ENCODE results near the gene SLC9A5. TPM values are rescaled to one million over a fixed set of nuclear protein-coding genes. Genes with fewer than 3 reads are reported as not detected.
A peak's percentile ranks its signal among the peaks of the same experiment; 100 is the strongest.

The SLC9A5 gene
- total RNA-seq, 1 donor from 2014 or later = 0.94 TPM

DNA sequence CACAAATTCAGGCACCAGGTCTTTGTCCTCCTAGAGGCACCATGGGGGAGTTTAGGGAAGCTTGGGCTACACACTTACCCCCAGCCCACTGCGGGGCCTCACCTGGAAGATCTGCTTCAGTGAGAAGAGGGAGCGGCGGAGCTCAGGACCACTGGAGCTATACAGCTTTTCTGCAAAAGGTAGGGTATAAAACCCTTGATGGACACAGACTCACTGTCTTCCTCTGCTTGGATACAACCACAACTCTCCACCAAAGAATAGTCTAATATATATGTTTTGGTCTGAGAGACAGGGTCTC is 10.6 kb upstream of the SLC9A5 start:
- no peak for DNase-seq (ENCODE audit: low read depth)

DNA sequence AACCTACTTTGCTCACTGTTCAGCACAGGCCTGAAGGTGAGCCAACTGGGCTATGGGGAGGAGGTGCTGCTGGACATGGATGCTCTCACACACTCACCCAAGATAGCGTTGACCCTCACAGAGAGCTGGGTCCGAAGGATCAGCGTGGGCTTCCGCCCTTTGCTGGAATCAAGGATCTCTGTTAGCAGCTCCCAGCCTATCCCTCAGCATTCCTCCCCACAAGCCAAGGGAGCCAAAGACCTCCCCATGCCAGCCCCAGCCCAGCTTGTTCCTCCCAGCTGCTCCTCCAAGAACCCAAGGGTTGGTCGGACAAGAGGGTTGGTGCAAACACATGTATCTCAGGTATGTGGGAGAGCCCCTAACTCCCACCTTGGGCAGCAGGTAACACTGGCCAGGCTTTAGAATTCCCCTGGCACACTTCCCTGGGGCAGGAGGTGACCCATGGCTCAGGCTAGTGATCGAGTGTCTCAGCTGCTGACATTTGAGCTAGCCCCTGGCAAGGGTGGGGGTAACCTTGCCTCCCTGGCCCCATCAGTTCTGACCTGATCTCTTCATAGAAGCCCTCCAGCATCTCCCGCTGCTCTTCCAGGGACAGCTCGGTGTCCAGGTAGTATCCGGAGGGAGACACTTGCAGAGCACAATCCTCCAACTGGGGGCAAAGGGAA is 9.8 kb upstream of the SLC9A5 start:
- no peak for DNase-seq (ENCODE audit: low read depth)

DNA sequence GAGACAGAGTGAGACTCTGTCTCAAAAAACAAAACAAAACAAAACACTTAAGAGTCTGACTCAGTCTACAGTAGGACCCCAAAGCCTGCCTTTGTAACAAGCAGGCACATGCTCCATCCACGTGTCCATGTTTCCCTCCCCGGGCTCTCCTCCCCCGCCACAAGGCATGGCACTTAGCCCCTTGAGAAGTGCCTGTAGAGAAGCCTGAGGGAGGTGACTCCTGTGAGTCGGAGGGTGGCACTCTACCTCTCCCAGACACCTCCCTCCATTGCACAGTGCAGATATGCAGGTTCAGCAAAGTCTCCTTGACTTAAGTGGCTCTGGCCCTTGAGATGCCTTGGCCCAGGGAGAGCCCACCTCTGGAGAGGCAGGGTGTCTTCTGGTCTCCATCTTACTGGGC is 8.3 kb upstream of the SLC9A5 start:
- DNase-seq (ENCODE audit: low read depth) = no peak

DNA sequence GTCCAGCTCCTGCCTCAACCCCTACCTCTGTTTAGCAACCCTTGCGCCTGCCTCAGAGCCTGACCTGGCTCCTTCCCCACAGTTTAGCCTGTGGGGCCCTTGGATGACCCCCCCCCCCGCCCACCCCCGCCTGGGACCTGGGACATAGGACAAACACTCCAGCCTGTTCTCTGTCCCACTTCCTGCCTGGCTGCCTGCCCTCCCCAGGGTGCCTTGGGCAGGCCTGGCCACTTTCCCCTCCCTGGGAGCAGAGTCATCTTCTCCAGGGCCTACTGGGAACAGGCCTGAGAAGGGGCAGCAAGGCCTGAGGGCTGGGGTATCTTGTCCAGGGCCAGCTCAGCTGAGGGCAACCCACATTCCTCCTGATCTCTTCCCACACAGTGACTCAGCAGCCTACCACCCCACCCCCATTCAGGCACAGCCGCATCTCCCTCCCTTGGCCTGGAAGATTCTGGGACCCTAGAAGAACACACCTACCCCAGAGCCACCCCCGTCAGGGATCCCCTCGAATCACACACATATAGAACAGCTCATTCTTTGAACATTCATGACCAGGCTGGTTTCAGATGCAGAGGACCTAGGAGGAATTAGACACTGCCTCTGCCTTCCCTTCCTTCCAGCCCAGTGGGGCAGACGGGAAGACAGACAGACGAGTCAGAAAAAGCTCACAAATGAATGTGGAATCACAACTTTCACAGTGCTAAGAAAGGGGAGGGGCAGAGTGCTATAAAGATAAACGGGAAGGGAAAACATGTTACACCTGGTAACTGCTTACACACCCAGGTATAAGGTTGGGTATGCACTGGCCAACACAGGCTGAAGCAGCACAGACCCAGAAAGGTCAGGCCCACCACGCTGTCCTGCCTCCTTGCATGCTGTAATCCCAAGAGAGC is 7.5 kb upstream of the SLC9A5 start:
- peak; percentile 92 for DNase-seq (ENCODE audit: low read depth)

DNA sequence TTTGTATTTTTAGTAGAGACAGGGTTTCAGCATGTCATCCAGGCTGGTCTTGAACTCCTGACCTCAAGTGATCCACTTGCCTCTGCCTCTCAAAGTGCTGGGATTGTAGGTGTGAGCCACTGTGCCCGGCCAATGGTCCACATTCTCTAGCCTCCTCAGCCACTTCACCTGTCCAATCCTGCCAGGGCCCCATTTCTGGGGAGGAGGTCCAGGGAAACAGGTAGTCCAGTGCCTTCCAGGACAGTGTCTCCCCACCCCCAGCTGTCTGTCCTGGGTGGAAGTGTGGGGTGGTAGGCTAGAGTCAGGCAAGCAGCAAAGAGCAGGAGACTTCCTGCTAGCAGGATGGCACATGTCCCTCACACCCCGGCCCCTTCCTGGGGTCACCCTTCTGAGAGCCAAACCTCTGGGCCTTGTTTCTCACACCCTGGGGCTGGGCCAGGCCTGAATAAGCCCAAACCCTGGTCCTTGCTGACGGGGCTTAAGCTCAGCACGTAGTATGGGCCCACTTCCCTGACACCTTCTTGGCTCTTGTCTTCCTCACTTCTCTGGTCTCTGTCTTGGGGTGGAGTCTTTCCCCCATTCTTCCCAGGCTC is 6.5 kb upstream of the SLC9A5 start:
- DNase-seq (ENCODE audit: low read depth) = no peak

DNA sequence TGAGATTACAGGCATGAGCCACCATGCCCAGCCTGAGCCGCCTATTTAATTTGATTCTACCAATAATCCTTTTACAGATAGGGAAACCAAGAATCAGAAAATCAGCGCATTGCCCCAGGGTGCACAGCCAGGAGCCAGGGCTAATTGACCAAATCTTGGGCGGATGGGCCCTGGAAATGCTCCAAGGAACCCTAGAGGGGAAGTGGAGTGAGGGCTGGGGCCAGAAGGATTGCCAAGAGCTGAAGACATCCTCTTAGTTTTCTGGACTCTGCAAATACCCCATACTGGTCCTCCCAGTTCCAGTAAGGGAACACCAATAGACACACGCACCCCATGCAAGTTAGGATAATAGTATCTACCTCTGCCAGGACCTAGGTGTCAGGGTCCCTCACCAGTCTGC is 5.3 kb upstream of the SLC9A5 start:
- no peak for DNase-seq (ENCODE audit: low read depth)

DNA sequence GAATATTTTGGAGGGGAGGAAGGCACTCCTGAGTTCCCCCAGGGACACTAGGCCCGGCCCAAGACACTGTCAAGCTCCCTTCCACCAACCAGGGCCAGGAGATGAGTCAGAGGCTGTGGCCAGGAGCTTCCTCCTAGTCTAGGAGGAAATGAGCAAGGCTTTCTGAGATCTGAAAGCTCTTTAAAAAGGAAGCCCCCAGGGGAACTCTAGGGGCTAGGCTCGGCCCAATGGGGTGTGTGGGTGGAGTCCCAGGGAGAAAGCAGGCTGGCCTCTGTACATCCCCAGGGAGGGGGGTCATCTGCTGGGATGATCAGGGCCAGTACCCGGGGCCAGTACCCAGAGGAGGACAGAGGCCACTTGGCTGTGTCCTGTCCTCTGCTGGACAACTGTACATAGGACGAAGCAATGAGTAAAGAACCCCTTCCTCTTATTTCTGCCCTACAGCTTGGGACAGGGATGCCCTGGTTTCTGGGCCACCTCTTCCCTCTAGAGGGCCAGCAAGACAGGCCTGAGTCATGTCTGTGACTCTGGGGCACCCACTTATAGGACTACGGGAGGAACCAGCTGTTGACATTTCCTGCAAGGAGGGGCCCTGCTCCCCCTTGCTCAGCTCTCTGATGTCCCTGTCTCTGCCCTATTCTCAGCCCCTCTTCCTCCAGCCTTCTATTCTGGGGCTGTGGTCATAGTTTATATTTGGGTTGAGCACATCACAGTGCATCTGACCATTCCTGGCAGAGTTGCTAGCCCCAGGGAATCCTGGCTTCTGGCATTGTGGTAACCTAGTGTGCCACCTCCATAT is 4.2 kb upstream of the SLC9A5 start:
- DNase-seq (ENCODE audit: low read depth) = peak; percentile 98

DNA sequence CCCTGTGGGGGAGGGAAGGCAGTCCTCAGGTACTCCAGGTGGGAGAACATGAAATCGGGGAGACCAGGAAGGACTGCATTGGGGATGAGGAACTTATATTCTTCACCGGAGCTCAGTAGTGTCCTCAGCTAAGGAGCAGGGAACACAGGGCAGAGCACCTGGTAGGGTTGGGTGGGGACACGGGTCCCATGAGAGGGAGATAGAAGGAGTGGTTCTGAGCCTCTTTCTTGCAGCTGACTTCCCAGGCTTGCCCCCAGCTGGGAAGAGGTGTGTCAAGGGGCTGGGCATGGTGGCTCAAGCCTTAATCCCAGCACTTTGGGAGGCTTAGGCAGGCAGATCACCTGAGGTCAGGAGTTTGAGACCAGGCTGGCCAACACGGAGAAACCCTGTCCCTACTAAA is 3.6 kb upstream of the SLC9A5 start:
- DNase-seq (ENCODE audit: low read depth) = no peak

DNA sequence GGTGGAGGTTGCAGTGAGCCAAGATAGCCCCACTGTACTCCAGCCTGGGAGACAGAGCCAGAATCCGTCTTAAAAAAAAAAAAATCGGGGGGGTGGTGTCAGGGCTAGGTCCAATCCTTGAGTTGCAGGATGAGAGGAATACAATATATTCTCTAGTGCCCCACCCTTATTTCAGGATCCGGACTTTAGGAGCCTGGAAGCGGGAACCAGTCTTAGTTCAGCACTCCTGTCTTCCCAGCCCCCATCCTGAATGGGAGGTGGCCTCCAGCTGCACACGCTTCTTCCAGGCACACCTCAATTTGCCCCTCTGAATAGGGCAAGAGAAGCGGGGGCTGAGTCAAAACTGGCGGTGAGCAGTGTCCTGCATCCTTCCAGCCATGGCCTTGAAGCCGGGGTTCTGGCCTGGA is 3.1 kb upstream of the SLC9A5 start:
- DNase-seq (ENCODE audit: low read depth) = no peak

DNA sequence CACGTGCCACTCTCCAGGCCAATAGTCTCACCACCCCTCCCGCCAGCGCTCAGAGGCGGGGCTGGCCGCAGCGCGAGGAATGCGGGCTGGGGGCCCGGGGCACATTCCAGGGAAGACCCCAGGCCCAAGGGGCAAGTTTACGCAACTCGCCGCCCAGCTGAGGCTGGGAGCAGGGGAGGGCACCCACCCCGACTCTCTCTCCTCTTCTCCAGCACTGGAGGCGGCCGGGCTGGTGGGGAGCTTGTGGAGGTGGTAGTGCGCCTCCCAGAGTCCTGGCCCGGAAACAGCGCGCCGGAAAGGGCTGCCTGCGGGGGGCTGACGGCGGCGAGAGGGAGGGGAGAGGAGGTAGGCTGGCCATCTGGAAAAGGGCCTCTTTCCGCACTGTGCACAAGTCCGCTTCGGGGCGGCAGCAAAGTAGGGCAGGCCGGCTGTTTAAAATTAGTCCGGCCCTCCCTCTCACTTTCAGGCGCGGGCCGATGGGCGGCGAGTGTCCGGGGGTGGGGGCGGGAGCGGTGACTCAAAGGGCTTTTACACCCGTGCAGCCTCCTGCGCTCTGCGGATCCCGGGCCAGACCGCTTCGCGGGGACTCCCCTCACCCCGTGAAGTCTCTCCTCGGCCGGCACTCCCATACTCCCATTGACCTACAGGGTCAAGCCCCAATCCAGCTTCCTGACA is 2.6 kb upstream of the SLC9A5 start:
- peak; percentile 87 for DNase-seq (ENCODE audit: low read depth)

DNA sequence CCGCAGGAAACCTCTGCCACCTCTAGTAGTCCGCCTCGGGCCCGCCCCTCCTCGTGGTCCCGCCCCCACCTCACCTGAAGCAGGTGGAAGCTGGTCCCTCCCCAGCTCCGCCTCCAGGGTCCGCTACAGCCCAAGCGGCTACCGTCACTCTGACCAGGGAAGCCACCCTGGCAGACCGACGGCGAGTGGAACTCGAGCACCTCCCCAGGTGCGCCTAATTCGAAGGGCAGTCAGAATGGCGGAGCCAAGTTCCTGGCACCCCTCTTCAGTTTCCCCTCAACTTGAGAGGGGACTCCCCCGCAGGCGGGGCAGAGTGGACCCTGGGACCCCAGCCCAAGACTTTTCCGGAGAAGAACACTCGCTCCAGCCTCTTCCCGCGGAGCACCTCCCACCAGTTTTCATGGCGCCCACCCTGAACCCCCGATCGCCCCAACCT is 2.0 kb upstream of the SLC9A5 start:
- DNase-seq (ENCODE audit: low read depth) = no peak

DNA sequence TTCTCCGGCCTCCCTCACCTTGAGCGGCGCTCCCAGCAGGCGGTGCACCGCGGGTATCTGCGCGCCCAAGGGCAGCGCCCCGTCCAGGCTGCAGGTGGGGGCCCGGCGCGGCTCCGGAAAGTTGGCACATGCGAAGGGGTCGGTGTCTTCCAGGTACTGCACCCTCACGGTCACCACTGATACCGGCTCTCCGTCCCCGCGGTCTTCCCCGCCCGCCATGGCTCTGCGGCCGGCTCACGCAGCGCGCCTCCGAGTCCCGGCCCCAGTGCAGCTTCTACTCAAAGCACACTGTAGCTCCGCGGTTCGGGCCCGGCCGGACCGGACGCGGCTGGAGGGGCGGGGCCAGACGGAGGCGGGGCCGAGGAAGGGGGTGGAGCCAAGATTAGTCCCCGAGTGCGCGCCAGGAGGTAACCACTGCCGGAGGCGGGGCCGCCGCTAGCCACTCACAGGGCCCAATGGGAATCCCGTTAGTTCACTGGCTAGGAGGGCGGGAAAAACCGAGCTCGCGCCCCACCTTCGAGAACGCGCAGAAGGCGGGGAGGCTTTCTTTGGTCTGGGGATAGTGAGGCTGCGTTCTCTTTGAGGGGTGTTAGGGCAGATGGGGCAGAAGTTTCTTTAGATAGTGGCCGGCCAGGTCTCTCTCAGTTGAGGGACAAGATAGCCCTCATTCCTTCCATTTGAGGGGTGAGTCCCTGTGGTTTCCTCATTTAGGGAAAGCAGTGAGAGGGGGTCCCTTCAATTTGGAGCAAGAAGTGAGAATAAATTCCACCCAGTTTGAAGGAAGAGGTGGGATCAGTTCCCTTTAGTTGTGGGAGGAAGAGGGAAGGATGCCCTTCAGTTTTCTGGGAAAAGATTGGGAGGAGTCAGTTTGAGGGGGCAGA is 1.3 kb upstream of the SLC9A5 start, which contains the start of gene FHOD1:
TSS of gene FHOD1 (minus strand) at position 290 of the 881 bp plus-strand sequence. CDS start at position 219, 71 bp downstream.
- peak; percentile 94 for DNase-seq (ENCODE audit: low read depth)

DNA sequence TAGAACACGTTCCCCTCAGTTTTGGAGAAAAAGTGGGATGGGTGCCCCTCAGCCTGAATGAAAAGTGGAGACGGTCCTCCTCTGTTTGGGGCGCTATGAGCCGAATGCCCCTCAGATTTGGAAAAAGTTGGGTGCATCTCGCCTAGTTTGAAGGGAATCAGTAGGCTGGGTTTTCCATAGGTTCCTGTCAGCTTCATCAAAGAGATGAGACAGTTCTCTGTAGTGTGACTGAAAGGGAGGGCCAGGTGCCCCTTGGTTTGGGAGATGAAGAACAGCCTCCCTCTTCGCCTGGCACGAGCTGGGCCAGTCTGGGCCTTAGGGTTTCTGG is 742 bp upstream of the SLC9A5 start:
- no peak for DNase-seq (ENCODE audit: low read depth)

DNA sequence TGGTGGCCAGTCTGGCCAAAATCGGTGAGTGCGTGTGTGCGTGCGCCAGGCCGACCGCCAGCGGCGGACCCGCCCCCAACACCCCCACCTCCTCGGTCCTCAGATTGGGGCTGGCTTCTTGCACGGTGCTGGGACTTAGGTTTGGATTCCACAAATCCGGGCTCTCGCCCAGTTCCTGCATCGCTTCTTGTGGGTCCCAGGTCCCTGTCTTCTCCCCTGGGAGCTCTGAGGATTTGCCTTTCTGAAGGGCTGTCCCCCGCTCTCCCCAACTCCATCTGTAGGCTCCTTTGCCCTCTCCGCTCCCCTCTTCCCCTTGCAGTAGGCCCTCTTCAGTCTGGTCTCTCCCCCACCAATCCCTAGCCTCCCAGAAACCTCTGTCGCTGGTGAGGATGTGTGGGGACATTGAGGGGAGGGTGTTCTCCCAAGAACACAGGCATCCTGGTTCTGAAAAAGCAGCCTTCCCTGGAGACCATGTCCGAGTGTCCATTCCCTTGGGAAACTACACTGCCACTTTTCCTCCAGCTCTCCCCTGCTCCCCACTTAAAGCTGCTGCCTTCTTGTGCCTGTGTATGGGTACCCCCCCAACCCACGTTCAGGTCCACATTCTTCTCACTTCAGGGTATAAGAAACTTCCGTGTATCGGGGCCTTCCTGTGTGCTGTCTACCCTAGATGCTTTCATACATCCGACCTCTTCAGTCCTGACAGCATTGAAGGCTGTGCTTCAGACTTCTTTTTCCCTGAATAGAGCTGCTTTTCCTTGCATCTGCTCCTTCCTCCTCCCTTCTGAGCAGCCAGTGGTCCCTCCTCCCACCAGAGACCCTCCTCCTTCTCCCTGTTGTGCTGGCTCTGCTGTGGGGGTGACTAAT is 632 bp downstream of the SLC9A5 start:
- DNase-seq (ENCODE audit: low read depth) = no peak

DNA sequence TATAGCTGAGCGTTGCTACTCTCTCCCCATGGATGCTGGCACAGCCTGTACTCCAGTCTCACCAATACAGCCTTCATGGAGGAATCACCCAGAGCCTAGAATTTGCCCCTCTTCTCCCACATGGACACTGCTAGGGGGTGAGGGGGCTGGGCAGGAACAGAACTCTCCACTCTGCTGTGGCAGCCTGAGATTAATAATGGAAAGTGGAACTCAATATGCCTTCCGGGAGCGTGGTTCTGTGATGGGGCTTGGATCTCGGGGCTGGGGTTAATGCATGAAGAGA is 1.2 kb downstream of the SLC9A5 start:
- no peak for DNase-seq (ENCODE audit: low read depth)

DNA sequence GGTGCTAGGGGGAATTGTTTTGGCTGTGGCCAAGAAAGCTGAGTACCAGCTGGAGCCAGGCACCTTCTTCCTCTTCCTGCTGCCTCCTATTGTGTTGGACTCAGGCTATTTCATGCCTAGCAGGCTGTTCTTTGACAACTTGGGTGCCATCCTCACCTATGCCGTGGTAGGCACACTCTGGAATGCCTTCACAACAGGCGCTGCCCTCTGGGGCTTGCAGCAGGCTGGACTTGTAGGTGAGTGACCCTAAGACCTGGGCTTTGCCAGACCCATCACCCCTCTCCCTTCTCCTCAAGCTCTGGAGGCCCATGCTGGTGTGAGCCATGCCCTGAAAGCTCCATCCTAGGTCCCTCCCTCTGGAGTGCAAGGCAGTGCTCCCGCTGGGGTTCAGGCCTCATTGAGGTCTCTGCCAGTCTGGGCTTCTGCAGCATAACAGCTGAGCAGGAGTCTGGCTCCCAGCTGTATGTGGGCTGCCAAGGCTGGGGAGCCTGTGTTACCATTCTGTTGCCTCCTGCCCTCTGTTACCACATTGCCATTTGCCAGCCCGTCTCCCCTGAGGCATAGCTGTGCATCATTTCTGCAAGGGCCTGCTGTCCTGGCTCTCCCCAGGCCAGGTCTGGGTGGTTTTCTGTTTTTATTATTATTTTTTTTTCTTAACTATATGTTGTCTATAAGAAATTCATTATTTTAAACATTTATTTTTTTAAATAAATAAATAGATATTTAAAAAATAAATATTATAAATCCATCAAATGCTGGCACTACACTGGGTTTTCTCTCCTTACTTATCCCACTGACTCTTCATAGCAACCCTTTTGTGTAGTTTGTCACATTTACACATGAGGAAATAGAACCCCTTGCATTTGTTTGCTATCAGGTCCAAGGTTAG is 4.1 kb downstream of the SLC9A5 start:
- DNase-seq (ENCODE audit: low read depth) = peak; percentile 86

DNA sequence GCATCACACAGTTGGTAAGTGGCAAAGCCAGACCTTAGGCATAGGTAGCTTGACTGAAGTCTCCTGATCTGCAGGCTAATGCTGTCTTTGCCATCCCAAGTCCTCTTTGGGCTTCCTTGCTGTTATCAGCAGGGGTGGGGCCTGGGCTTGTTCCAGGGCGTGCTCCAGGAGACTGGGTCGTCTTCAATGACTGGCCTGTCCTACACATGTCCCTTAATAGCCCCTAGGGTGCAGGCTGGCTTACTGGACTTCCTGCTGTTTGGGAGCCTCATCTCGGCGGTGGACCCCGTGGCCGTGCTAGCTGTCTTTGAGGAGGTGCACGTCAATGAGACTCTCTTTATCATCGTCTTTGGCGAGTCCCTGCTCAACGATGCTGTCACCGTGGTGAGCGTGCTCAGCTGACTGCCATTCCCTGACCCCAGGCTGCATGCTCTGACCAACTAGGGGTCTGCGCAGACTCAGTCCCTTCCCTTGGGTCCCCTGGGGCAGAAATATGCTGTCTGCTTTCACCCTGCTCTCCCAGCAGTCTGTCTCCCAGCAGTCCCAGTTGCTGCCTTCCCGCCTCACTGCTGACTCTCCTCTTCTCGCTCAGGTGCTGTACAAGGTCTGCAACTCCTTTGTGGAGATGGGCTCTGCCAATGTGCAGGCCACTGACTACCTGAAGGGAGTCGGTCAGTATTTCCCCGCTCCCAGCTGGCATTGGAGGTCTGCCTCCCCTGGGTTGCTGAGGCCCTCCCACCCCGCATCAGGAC is 6.2 kb downstream of the SLC9A5 start:
- DNase-seq (ENCODE audit: low read depth) = no peak

All from myocyte (in vitro differentiated cells).